ENCODE data around the gene ZNRF1. TPM values are rescaled to one million over a fixed set of nuclear protein-coding genes. Genes with fewer than 3 reads are reported as not detected.

ZNRF1 gene
- total and polyA plus RNA-seq, 2 donors: 13.4 to 22.0 TPM

GRCh38 chr16:75063549-75064088 lies 64.8 kb downstream of the ZNRF1 start:
- Histone ChIP-seq H3K36me3 (ENCODE audit: insufficient read depth) (no peaks in the 10 kb centered on the region), H3K4me1 (ENCODE audit: insufficient read depth) (no peaks in the 10 kb centered on the region), H3K4me3 (ENCODE audit: low read depth, low read length) (no peak overlapping the region), H3K27ac (ENCODE audit: low read depth) (no peak overlapping the region)
- no peak for DNase-seq (ENCODE audit: extremely low spot score)
- WGBS: 94% methylated on average over 8 of the region's 8 CpGs

GRCh38 chr16:75064403-75065148 lies 65.8 kb downstream of the ZNRF1 start:
- H3K27ac ChIP-seq (ENCODE audit: low read depth): peak overlapping the region; percentile 75

GRCh38 chr16:75065149-75065505 lies 66.3 kb downstream of the ZNRF1 start:
- H3K36me3 ChIP-seq (ENCODE audit: insufficient read depth): no peaks in the 10 kb centered on the region
- no peak overlapping the region for H3K4me3 ChIP-seq (ENCODE audit: low read depth, low read length)
- peaks cover 2% of the 10 kb centered on the region for H3K4me1 ChIP-seq (ENCODE audit: insufficient read depth)
- peak overlapping the region; percentile 75 for H3K27ac ChIP-seq (ENCODE audit: low read depth)
- 73% methylated on average over 10 of the region's 10 CpGs for WGBS
- DNase-seq (ENCODE audit: extremely low spot score): no peak

More at GRCh38 chr16:75064403-75065148, 65.8 kb downstream of the ZNRF1 start:
- WGBS: 73% methylated on average over 15 of the region's 15 CpGs
- no peaks in the 10 kb centered on the region for H3K4me1 ChIP-seq (ENCODE audit: insufficient read depth)
- H3K4me3 ChIP-seq (ENCODE audit: low read depth, low read length): no peak overlapping the region
- no peak for DNase-seq (ENCODE audit: extremely low spot score)
- no peaks in the 10 kb centered on the region for H3K36me3 ChIP-seq (ENCODE audit: insufficient read depth)

GRCh38 chr16:75065521-75066149 lies 66.8 kb downstream of the ZNRF1 start:
- DNase-seq (ENCODE audit: extremely low spot score): no peak
- Histone ChIP-seq H3K27ac (ENCODE audit: low read depth) (peak overlapping the region; percentile 75), H3K4me1 (ENCODE audit: insufficient read depth) (peaks cover 2% of the 10 kb centered on the region), H3K36me3 (ENCODE audit: insufficient read depth) (no peaks in the 10 kb centered on the region), H3K4me3 (ENCODE audit: low read depth, low read length) (no peak overlapping the region)
- WGBS: 86% methylated on average over 7 of the region's 7 CpGs

- 86% methylated on average over 6 of the region's 6 CpGs for WGBS
- Histone ChIP-seq H3K27ac (ENCODE audit: low read depth) (no peak overlapping the region), H3K4me1 (ENCODE audit: insufficient read depth) (peaks cover 2% of the 10 kb centered on the region), H3K4me3 (ENCODE audit: low read depth, low read length) (no peak overlapping the region), H3K36me3 (ENCODE audit: insufficient read depth) (no peaks in the 10 kb centered on the region)
- no peak for DNase-seq (ENCODE audit: extremely low spot score)
Observed at GRCh38 chr16:75066861-75067447, 68.1 kb downstream of the ZNRF1 start.

GRCh38 chr16:75068085-75069031 lies 69.5 kb downstream of the ZNRF1 start:
- 89% methylated on average over 10 of the region's 10 CpGs for WGBS
- Histone ChIP-seq H3K36me3 (ENCODE audit: insufficient read depth) (no peaks in the 10 kb centered on the region), H3K27ac (ENCODE audit: low read depth) (no peak overlapping the region), H3K4me1 (ENCODE audit: insufficient read depth) (peaks cover 2% of the 10 kb centered on the region), H3K4me3 (ENCODE audit: low read depth, low read length) (no peak overlapping the region)
- DNase-seq (ENCODE audit: extremely low spot score): no peak

GRCh38 chr16:75070012-75070841 lies 71.4 kb downstream of the ZNRF1 start:
- H3K4me3 ChIP-seq (ENCODE audit: low read depth, low read length): no peak overlapping the region
- WGBS: 47% methylated on average over 11 of the region's 11 CpGs
- H3K27ac ChIP-seq (ENCODE audit: low read depth): no peak overlapping the region
- DNase-seq (ENCODE audit: extremely low spot score): no peak
- peaks cover 2% of the 10 kb centered on the region for H3K4me1 ChIP-seq (ENCODE audit: insufficient read depth)
- no peaks in the 10 kb centered on the region for H3K36me3 ChIP-seq (ENCODE audit: insufficient read depth)

- Histone ChIP-seq H3K27ac (ENCODE audit: low read depth) (no peak overlapping the region), H3K4me3 (ENCODE audit: low read depth, low read length) (no peak overlapping the region), H3K36me3 (ENCODE audit: insufficient read depth) (no peaks in the 10 kb centered on the region), H3K4me1 (ENCODE audit: insufficient read depth) (peaks cover 2% of the 10 kb centered on the region)
- no peak for DNase-seq (ENCODE audit: extremely low spot score)
- 98% methylated on average over 3 of the region's 3 CpGs for WGBS
Observed at GRCh38 chr16:75071621-75072020, 72.8 kb downstream of the ZNRF1 start.

GRCh38 chr16:75072239-75072947 lies 73.6 kb downstream of the ZNRF1 start:
- no peak overlapping the region for H3K27ac ChIP-seq (ENCODE audit: low read depth)
- H3K4me1 ChIP-seq (ENCODE audit: insufficient read depth): peaks cover 2% of the 10 kb centered on the region
- no peak overlapping the region for H3K4me3 ChIP-seq (ENCODE audit: low read depth, low read length)
- no peaks in the 10 kb centered on the region for H3K36me3 ChIP-seq (ENCODE audit: insufficient read depth)
- 89% methylated on average over 2 of the region's 2 CpGs for WGBS
- DNase-seq (ENCODE audit: extremely low spot score): no peak

- DNase-seq (ENCODE audit: extremely low spot score): no peak
- Histone ChIP-seq H3K36me3 (ENCODE audit: insufficient read depth) (no peaks in the 10 kb centered on the region), H3K4me1 (ENCODE audit: insufficient read depth) (peaks cover 2% of the 10 kb centered on the region), H3K27ac (ENCODE audit: low read depth) (no peak overlapping the region), H3K4me3 (ENCODE audit: low read depth, low read length) (no peak overlapping the region)
- WGBS: 70% methylated on average over 20 of the region's 20 CpGs
Observed at GRCh38 chr16:75073545-75074303, 74.9 kb downstream of the ZNRF1 start.

GRCh38 chr16:75074304-75074793 lies 75.5 kb downstream of the ZNRF1 start:
- 71% methylated on average over 4 of the region's 4 CpGs for WGBS
- Histone ChIP-seq H3K4me3 (ENCODE audit: low read depth, low read length) (no peak overlapping the region), H3K27ac (ENCODE audit: low read depth) (no peak overlapping the region), H3K4me1 (ENCODE audit: insufficient read depth) (peaks cover 2% of the 10 kb centered on the region), H3K36me3 (ENCODE audit: insufficient read depth) (no peaks in the 10 kb centered on the region)
- DNase-seq (ENCODE audit: extremely low spot score): no peak

All from urinary bladder (tissue), 4 donors.